Measurements from ENCODE around the gene KCNS1.

The KCNS1 gene

GRCh38 chr20:45044601-45045000, 56.3 kb downstream of the KCNS1 start:
- DNase-seq = no peak

- DNase-seq = no peak
Observed at GRCh38 chr20:45044084-45044573, 56.8 kb downstream of the KCNS1 start.

GRCh38 chr20:45042978-45043377, 57.9 kb downstream of the KCNS1 start:
- DNase-seq = no peak
